Astrocyte (in vitro differentiated cells and primary cell): Measurements from ENCODE around the gene PRSS57. TPM values are rescaled to one million over a fixed set of nuclear protein-coding genes. Genes with fewer than 3 reads are reported as not detected.

Experiments
- DNase-seq: peaks from one replicate; pipeline ENCODE4 v3.0.0-alpha.2; 2010; ENCODE audit warnings: low read depth
- FAIRE-seq: peaks from 2 replicates; lab custom pipeline; 2011; peaks lifted over from hg19 to GRCh38; lab: Jason Lieb, UNC
- H2AFZ ChIP-seq: 2 replicates; pipeline ENCODE4 v1.6.0; 2012; ENCODE audit warnings: low read depth, low read length, inconsistent platforms
- H3K27ac ChIP-seq: 2 replicates; pipeline ENCODE4 v1.5.1; 2011; ENCODE audit warnings: low read depth, low read length, inconsistent platforms
- H3K27me3 ChIP-seq: 2 replicates; pipeline ENCODE4 v1.6.0; 2011; ENCODE audit warnings: low read length, inconsistent platforms; ENCODE audit not compliant: insufficient read depth
- H3K36me3 ChIP-seq: 2 replicates; pipeline ENCODE4 v1.5.1; 2011; ENCODE audit warnings: low read length, inconsistent platforms; ENCODE audit not compliant: insufficient read depth
- H3K4me1 ChIP-seq: 2 replicates; pipeline ENCODE4 v1.5.1; 2011; ENCODE audit warnings: low read length, inconsistent platforms; ENCODE audit not compliant: insufficient read depth
- H3K4me2 ChIP-seq: 2 replicates; pipeline ENCODE4 v1.6.0; 2012; ENCODE audit warnings: low read length, inconsistent platforms
- H3K4me3 ChIP-seq: 2 replicates; pipeline ENCODE4 v1.5.1; 2011; ENCODE audit warnings: low read depth, mild to moderate bottlenecking, low read length, inconsistent platforms; ENCODE audit not compliant: insufficient read depth
- H3K79me2 ChIP-seq: 2 replicates; pipeline ENCODE4 v1.6.0; 2012; ENCODE audit warnings: mild to moderate bottlenecking, low read length, inconsistent platforms; ENCODE audit not compliant: insufficient read depth
- H3K9ac ChIP-seq: 2 replicates; pipeline ENCODE4 v1.6.0; 2012; ENCODE audit warnings: mild to moderate bottlenecking, low read length, inconsistent platforms
- H3K9me3 ChIP-seq: 2 replicates; pipeline ENCODE4 v1.5.1; 2012; ENCODE audit warnings: low read depth, mild to moderate bottlenecking, low read length, inconsistent platforms; ENCODE audit not compliant: insufficient read depth
- H4K20me1 ChIP-seq: 2 replicates; pipeline ENCODE4 v1.6.0; 2012; ENCODE audit warnings: low read length, inconsistent platforms; ENCODE audit not compliant: insufficient read depth
- H3K27ac Mint-ChIP-seq: one replicate; pipeline ENCODE4 v1.8.0; 2021; ENCODE audit warnings: mild to moderate bottlenecking, mixed read lengths; ENCODE audit not compliant: unreplicated experiment
- H3K27me3 Mint-ChIP-seq: one replicate; pipeline ENCODE4 v1.8.0; 2021; ENCODE audit warnings: low read depth, mixed read lengths; ENCODE audit not compliant: unreplicated experiment
- H3K36me3 Mint-ChIP-seq: one replicate; pipeline ENCODE4 v1.8.0; 2021; ENCODE audit warnings: low read depth, mixed read lengths; ENCODE audit not compliant: unreplicated experiment
- H3K4me1 Mint-ChIP-seq: one replicate; pipeline ENCODE4 v1.8.0; 2021; ENCODE audit warnings: low read depth, mixed read lengths; ENCODE audit not compliant: unreplicated experiment
- H3K4me3 Mint-ChIP-seq: one replicate; pipeline ENCODE4 v1.8.0; 2021; ENCODE audit warnings: mild to moderate bottlenecking, moderate library complexity, mixed read lengths; ENCODE audit not compliant: unreplicated experiment
- H3K9me3 Mint-ChIP-seq: one replicate; pipeline ENCODE4 v1.8.0; 2021; ENCODE audit warnings: mild to moderate bottlenecking, mixed read lengths; ENCODE audit not compliant: unreplicated experiment
- EZH2 ChIP-seq: IDR thresholded peaks from 2 replicates; pipeline ENCODE4 v1.6.1; 2012; ENCODE audit warnings: mild to moderate bottlenecking, low read length, inconsistent platforms; ENCODE audit not compliant: insufficient read depth
- total RNA-seq: library from RNA; stranded (reverse); gene quantifications from 2 replicates; pipeline ENCODE4 v1.2.1, GENCODE V29; 2021
- TF ChIP-seq, protein P1 (sequence below): IDR thresholded peaks from 2 replicates; pipeline ENCODE4 v1.5.1; 2011; ENCODE audit warnings: low read depth, mild to moderate bottlenecking, inconsistent platforms, low read length, moderate library complexity; ENCODE audit not compliant: insufficient read depth

The PRSS57 gene
- total RNA-seq, 1 donor from 2014 or later = not detected

DNA sequence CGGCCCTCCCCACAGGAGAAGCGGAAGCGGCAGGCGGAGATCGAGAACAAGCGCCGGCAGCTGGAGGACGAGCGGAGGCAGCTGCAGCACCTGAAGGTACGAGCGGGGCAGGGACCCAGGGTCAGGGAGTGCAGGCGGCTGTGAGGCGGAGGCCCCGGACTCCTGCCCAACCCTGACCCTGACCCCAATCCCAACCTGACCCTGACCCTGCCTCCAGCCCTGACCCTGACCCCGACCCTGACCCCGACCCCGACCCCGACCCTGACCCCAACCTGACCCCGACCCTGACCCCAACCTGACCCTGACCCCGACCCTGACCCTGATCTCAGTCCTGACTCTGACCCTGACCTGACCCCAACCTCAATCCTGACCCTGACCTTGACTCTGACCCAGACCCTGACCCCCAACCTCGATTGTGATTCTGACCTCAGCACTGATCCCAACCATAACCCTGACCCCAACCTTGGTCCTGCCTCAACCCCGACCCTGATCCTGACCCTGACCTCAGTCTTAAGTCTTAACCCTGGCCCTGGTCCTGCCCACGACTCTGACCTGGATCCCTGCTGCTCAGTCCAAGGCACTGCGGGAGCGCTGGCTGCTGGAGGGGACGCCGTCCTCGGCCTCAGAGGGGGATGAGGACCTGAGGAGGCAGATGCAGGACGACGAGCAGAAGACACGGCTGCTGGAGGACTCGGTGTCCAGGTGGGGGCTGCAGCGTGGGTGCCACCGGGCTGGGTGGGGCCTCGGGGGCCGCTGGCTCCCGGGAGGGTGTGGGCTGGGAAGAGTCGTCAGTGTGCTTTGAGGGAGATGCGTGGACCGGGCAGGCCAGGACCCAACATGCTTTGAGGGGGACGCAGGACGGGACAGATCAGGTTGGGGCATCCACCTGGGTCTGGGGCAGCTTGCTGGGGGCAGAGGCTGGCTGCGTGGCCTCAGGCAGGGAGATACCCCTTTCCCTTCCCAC lies 32.0 kb upstream of the PRSS57 start:
- Histone ChIP-seq H3K36me3 (no peaks in the 10 kb centered on the region), H2AFZ (no peak overlapping the region), H3K9me3 (no peaks in the 10 kb centered on the region), H3K27ac (no peak overlapping the region), H3K9ac (no peak overlapping the region), H3K4me1 (no peaks in the 10 kb centered on the region), H4K20me1 (peaks cover 21% of the 10 kb centered on the region), H3K4me2 (no peak overlapping the region), H3K27me3 (no peaks in the 10 kb centered on the region), H3K79me2 (no peaks in the 10 kb centered on the region), H3K4me3 (no peak overlapping the region)
- no peak for TF ChIP-seq EZH2
- TF ChIP-seq, protein P1, sequence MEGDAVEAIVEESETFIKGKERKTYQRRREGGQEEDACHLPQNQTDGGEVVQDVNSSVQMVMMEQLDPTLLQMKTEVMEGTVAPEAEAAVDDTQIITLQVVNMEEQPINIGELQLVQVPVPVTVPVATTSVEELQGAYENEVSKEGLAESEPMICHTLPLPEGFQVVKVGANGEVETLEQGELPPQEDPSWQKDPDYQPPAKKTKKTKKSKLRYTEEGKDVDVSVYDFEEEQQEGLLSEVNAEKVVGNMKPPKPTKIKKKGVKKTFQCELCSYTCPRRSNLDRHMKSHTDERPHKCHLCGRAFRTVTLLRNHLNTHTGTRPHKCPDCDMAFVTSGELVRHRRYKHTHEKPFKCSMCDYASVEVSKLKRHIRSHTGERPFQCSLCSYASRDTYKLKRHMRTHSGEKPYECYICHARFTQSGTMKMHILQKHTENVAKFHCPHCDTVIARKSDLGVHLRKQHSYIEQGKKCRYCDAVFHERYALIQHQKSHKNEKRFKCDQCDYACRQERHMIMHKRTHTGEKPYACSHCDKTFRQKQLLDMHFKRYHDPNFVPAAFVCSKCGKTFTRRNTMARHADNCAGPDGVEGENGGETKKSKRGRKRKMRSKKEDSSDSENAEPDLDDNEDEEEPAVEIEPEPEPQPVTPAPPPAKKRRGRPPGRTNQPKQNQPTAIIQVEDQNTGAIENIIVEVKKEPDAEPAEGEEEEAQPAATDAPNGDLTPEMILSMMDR = no peak
- Mint-ChIP-seq H3K36me3 (peaks cover 11% of the 10 kb centered on the region), H3K4me1 (no peaks in the 10 kb centered on the region), H3K9me3 (peaks cover 2% of the 10 kb centered on the region), H3K27ac (no peak overlapping the region), H3K4me3 (no peak overlapping the region), H3K27me3 (no peaks in the 10 kb centered on the region)
- FAIRE-seq (no peak), DNase-seq (no peak)

DNA sequence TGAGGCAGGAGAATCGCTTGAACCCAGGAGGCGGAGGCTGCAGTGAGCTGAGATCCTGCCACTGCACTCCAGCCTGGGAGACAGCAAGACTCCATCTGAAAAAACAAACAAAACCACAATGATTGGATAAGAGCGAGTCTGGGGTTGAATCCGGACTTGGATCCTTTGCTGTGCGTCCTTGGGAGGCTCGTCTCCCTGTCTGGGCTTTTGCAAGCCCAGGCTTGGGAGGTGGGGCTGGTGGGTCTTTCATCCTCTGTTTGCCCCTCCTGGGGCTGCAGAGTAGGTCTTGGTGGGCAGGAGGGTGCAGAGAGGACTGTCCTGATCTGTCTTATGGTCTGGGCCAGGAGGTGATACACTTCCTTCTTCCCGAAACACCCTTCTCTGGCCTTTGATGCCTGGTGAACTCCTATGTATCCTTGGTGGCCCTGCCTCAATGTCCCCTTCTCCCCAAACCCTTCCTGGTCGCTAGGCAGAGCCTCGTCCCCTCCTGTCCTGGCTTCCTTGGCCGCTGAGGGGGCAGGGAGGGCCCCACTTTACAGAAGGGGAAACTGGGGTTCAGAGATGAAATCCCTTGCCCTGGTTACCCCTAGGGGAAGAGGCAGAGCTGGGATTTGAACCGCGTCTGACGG lies 30.3 kb upstream of the PRSS57 start:
- Histone ChIP-seq H3K4me1 (no peaks in the 10 kb centered on the region), H3K36me3 (no peaks in the 10 kb centered on the region), H3K27ac (no peak overlapping the region), H4K20me1 (peaks cover 25% of the 10 kb centered on the region), H3K79me2 (no peaks in the 10 kb centered on the region), H3K9me3 (no peaks in the 10 kb centered on the region), H3K9ac (no peak overlapping the region), H2AFZ (no peak overlapping the region), H3K4me3 (no peak overlapping the region), H3K27me3 (no peaks in the 10 kb centered on the region), H3K4me2 (no peak overlapping the region)
- H3K36me3 Mint-ChIP-seq = peaks cover 11% of the 10 kb centered on the region
- no peak overlapping the region for H3K27ac Mint-ChIP-seq
- H3K9me3 Mint-ChIP-seq = peaks cover 2% of the 10 kb centered on the region
- FAIRE-seq (no peak), DNase-seq (no peak)
- no peak for TF ChIP-seq EZH2
- TF ChIP-seq, protein P1 = no peak
- no peaks in the 10 kb centered on the region for H3K4me1 Mint-ChIP-seq
- no peaks in the 10 kb centered on the region for H3K27me3 Mint-ChIP-seq
- H3K4me3 Mint-ChIP-seq = no peak overlapping the region
